Mucosa of gallbladder (tissue), 1 donor: ENCODE measurements around the gene CELA1. TPM values are rescaled to one million over a fixed set of nuclear protein-coding genes. Genes with fewer than 3 reads are reported as not detected.
A peak's percentile ranks its signal among the peaks of the same experiment; 100 is the strongest.
"Not testable (repeated sequence)": the region's sequence is repeated elsewhere in the genome, so short reads cannot be mapped to it uniquely, and the experiment has no call there.

Source experiments
- DNase-seq: peaks from one replicate; pipeline ENCODE4 v3.0.0-alpha.2; 2020; ENCODE audit warnings: low spot score
- total RNA-seq: library from RNA; stranded (reverse); gene quantifications from one replicate; pipeline ENCODE4 v1.2.1, GENCODE V29; 2021
- donor health status: DM: no; HTN: no; CAD: no.

Gene CELA1
- total RNA-seq, 1 donor from 2014 or later, result not detected

- no peak for DNase-seq
These were observed 3.3 kb downstream of the CELA1 start for GRCh38 chr12:51343201-51343600.

- no peak for DNase-seq
These were observed 4.1 kb downstream of the CELA1 start for GRCh38 chr12:51342416-51342815.

- peak; percentile 77 for DNase-seq
These were observed 5.0 kb downstream of the CELA1 start for GRCh38 chr12:51341251-51342007.

- no peak for DNase-seq
These were observed 6.7 kb downstream of the CELA1 start for GRCh38 chr12:51339750-51340149.

- not testable (repeated sequence) for DNase-seq
These were observed 9.1 kb downstream of the CELA1 start for GRCh38 chr12:51337336-51337735.

- DNase-seq, result no peak
These were observed 10.5 kb downstream of the CELA1 start for GRCh38 chr12:51335931-51336330.

- DNase-seq, result no peak
These were observed 11.7 kb downstream of the CELA1 start for GRCh38 chr12:51334764-51335163.

- DNase-seq, result no peak
These were observed 12.9 kb downstream of the CELA1 start for GRCh38 chr12:51333536-51333935.

GRCh38 chr12:51330186-51330585 is 16.3 kb downstream of the CELA1 start:
- no peak for DNase-seq

GRCh38 chr12:51329742-51330141 is 16.7 kb downstream of the CELA1 start:
- no peak for DNase-seq

- no peak for DNase-seq
These were observed 17.9 kb downstream of the CELA1 start for GRCh38 chr12:51328587-51328986.

GRCh38 chr12:51326698-51327439 is 19.6 kb downstream of the CELA1 start:
- DNase-seq, result peak; percentile 20

- no peak for DNase-seq
These were observed 21.5 kb downstream of the CELA1 start for GRCh38 chr12:51324953-51325352.

- DNase-seq, result peak; percentile 27
These were observed 22.2 kb downstream of the CELA1 start, which contains the start of gene BIN2 for GRCh38 chr12:51323966-51324895. Gene BIN2, minus strand, starts transcription at chr12:51324174. Its CDS starts 72 bp downstream, at chr12:51324102.

- no peak for DNase-seq
These were observed 23.0 kb downstream of the CELA1 start for GRCh38 chr12:51323317-51323960.

GRCh38 chr12:51322452-51322851 is 24.0 kb downstream of the CELA1 start:
- DNase-seq, result no peak

- DNase-seq, result no peak
These were observed 24.6 kb downstream of the CELA1 start for GRCh38 chr12:51321882-51322281.

GRCh38 chr12:51320695-51321320 is 25.7 kb downstream of the CELA1 start:
- DNase-seq, result no peak

- DNase-seq, result no peak
These were observed 26.2 kb downstream of the CELA1 start for GRCh38 chr12:51320311-51320694.

- DNase-seq, result no peak
These were observed 27.5 kb downstream of the CELA1 start for GRCh38 chr12:51318846-51319599.
